ENCODE results near the gene JPH4.
"Not testable (repeated sequence)": the region's sequence is repeated elsewhere in the genome, so short reads cannot be mapped to it uniquely, and the experiment has no call there.

Gene JPH4

DNA sequence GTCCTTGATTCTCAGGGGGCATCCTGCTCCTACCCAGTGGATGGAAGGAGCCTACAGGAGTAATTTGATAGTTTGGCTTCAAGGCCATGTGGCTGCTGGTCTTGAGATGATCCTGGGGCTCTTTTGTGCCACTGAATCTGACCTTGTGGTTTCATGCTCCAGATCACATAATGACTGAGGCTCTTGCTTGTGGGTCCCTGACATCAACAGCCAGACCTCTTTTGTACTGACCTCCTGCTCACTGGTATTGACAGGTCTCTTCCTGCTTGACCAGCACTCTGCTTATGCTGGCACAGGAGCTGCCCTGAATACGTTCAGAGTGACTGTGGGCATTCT is 23.2 kb upstream of the JPH4 start:
- Mint-ChIP-seq H3K27ac (no peak overlapping the region), H3K27me3 (ENCODE audit: low read depth) (no peaks in the 10 kb centered on the region), H3K4me3 (no peak overlapping the region), H3K9me3 (no peaks in the 10 kb centered on the region), H3K4me1 (ENCODE audit: low read depth) (peaks cover 10% of the 10 kb centered on the region), H3K36me3 (ENCODE audit: low read depth) (no peaks in the 10 kb centered on the region)
- DNase-seq (ENCODE audit: low spot score) = no peak

DNA sequence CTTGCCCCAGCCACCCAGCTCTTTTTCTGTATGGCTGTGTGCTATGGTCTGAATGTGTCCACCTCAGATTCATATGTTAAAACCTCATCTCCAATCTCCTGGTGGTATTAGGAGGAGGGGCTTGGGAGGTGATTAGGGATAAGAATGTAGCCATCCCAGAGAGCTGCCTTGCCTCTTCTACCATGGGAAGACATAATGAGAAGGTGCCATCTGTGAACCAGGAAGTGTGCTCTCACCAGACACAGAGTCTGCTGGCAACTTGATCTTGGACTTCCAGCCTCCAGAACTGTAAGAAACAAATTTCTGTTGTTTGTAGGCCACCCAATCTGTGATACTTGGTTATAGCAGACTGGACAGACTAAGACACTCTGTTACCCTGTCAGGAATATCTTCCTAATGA is 22.8 kb upstream of the JPH4 start:
- no peaks in the 10 kb centered on the region for H3K27me3 Mint-ChIP-seq (ENCODE audit: low read depth)
- no peaks in the 10 kb centered on the region for H3K36me3 Mint-ChIP-seq (ENCODE audit: low read depth)
- H3K4me1 Mint-ChIP-seq (ENCODE audit: low read depth) = peaks cover 7% of the 10 kb centered on the region
- H3K9me3 Mint-ChIP-seq = no peaks in the 10 kb centered on the region
- no peak overlapping the region for H3K27ac Mint-ChIP-seq
- DNase-seq (ENCODE audit: low spot score) = no peak
- no peak overlapping the region for H3K4me3 Mint-ChIP-seq

- DNase-seq (ENCODE audit: low spot score) = no peak
- H3K4me1 Mint-ChIP-seq (ENCODE audit: low read depth) = peaks cover 4% of the 10 kb centered on the region
- no peaks in the 10 kb centered on the region for H3K27me3 Mint-ChIP-seq (ENCODE audit: low read depth)
- H3K9me3 Mint-ChIP-seq = no peaks in the 10 kb centered on the region
- no peak overlapping the region for H3K4me3 Mint-ChIP-seq
- H3K27ac Mint-ChIP-seq = no peak overlapping the region
- H3K36me3 Mint-ChIP-seq (ENCODE audit: low read depth) = no peaks in the 10 kb centered on the region
Measured at GRCh38 chr14:23600806-23601205, 22.2 kb upstream of the JPH4 start.

DNA sequence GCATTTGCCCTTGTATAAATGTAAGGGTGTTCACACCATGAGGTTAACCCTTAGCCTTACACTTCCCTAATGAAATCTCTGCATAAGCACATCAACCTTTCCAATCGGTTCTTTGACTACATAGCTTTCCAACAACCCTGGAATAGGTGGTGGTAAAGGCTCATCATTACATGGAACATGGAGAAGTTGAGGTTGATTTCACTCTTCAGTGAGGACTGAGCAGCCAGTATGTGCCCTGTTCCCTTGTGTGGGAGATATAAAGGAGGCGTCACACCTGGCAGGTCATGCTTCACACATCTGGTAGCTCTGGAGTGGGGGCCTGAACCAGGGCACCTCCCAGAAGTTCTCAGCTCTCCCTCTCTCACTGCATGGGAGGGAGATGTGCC is 21.7 kb upstream of the JPH4 start:
- H3K9me3 Mint-ChIP-seq = no peaks in the 10 kb centered on the region
- H3K27ac Mint-ChIP-seq = no peak overlapping the region
- H3K27me3 Mint-ChIP-seq (ENCODE audit: low read depth) = no peaks in the 10 kb centered on the region
- H3K36me3 Mint-ChIP-seq (ENCODE audit: low read depth) = no peaks in the 10 kb centered on the region
- H3K4me3 Mint-ChIP-seq = no peak overlapping the region
- no peak for DNase-seq (ENCODE audit: low spot score)
- no peaks in the 10 kb centered on the region for H3K4me1 Mint-ChIP-seq (ENCODE audit: low read depth)

GRCh38 chr14:23594191-23594590 is 15.6 kb upstream of the JPH4 start:
- H3K27me3 Mint-ChIP-seq (ENCODE audit: low read depth); H3K9me3 Mint-ChIP-seq; H3K4me3 Mint-ChIP-seq; H3K4me1 Mint-ChIP-seq (ENCODE audit: low read depth); H3K36me3 Mint-ChIP-seq (ENCODE audit: low read depth); H3K27ac Mint-ChIP-seq; DNase-seq (ENCODE audit: low spot score): not testable (repeated sequence)

- Mint-ChIP-seq H3K4me3 (no peak overlapping the region), H3K27ac (no peak overlapping the region), H3K27me3 (ENCODE audit: low read depth) (peaks cover 13% of the 10 kb centered on the region), H3K4me1 (ENCODE audit: low read depth) (peaks cover 4% of the 10 kb centered on the region), H3K36me3 (ENCODE audit: low read depth) (no peaks in the 10 kb centered on the region), H3K9me3 (no peaks in the 10 kb centered on the region)
- no peak for DNase-seq (ENCODE audit: low spot score)
Measured at GRCh38 chr14:23590198-23590597, 11.6 kb upstream of the JPH4 start.

- no peak overlapping the region for H3K4me3 Mint-ChIP-seq
- no peaks in the 10 kb centered on the region for H3K9me3 Mint-ChIP-seq
- DNase-seq (ENCODE audit: low spot score) = no peak
- peaks cover 4% of the 10 kb centered on the region for H3K4me1 Mint-ChIP-seq (ENCODE audit: low read depth)
- H3K27me3 Mint-ChIP-seq (ENCODE audit: low read depth) = peaks cover 11% of the 10 kb centered on the region
- H3K27ac Mint-ChIP-seq = no peak overlapping the region
- H3K36me3 Mint-ChIP-seq (ENCODE audit: low read depth) = no peaks in the 10 kb centered on the region
Measured at GRCh38 chr14:23589606-23590005, 11.0 kb upstream of the JPH4 start.

DNA sequence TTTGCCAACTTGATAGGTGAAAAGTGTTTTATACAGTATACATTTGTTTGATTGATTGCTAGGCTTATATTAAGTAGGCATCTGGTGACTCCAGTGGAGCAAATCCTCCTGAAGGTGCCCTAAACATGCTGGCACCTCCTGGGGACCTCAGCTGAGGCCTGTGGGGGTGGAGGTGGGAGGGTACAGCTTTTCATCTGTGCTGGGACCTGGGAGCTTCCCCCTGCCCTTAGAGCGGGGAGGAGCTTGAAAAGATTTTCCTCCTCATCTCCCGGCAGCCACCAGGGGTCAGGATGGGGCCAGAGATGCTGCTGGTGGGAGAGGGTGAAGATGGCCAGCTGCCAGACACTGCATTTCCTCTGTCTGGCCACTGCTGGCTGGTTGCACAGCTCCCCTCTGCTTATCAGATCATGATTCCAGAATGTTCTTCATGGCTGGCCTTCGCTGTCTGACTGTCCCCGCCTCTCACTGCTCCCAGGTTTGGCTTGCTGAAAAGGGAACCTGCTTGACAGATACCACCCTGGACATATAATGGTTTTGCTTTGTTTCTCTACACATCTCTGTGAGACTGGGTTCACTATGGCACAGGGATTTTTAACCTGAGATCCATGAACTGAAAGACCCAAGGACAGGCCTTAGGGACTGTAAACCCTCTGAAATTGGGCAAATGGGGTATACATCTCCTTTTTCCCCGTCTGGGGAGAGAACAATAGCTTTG is 10.5 kb upstream of the JPH4 start:
- no peaks in the 10 kb centered on the region for H3K9me3 Mint-ChIP-seq
- H3K4me3 Mint-ChIP-seq = no peak overlapping the region
- H3K36me3 Mint-ChIP-seq (ENCODE audit: low read depth) = no peaks in the 10 kb centered on the region
- H3K27me3 Mint-ChIP-seq (ENCODE audit: low read depth) = peaks cover 14% of the 10 kb centered on the region
- H3K4me1 Mint-ChIP-seq (ENCODE audit: low read depth) = peaks cover 4% of the 10 kb centered on the region
- peak; percentile 71 for DNase-seq (ENCODE audit: low spot score)
- H3K27ac Mint-ChIP-seq = no peak overlapping the region

DNA sequence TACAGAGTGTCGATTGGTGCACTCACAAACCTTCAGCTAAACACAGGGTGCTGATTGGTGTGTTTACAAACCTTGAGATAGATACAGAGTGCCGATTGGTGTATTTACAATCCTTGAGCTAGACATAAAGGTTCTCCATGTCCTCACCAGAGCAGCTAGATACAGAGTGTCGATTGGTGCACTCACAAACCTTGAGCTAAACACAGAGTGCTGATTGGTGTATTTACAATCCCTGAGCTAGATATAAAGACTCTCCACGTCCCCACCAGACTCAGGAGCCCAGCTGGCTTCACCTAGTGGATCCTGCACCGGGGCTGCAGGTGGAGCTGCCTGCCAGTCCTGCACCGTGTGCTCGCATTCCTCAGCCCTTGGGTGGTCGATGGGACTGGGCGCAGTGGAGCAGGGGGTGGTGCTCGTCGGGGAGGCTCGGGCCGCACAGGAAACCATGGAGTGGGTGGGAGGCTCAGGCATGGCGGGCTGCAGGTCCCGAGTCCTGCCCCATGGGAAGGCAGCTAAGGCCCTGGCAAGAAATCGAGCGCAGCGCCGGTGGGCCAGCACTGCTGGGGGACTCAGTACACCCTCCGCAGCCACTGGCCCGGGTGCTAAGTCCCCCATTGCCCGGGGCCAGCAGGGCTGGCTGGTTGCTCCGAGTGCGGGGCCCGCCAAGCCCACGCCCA is 6.1 kb upstream of the JPH4 start:
- H3K4me1 Mint-ChIP-seq (ENCODE audit: low read depth); DNase-seq (ENCODE audit: low spot score); H3K9me3 Mint-ChIP-seq; H3K4me3 Mint-ChIP-seq; H3K36me3 Mint-ChIP-seq (ENCODE audit: low read depth); H3K27ac Mint-ChIP-seq: not testable (repeated sequence)
- H3K27me3 Mint-ChIP-seq (ENCODE audit: low read depth) = peaks cover 26% of the 10 kb centered on the region

- not testable (repeated sequence) for H3K36me3 Mint-ChIP-seq (ENCODE audit: low read depth); H3K27ac Mint-ChIP-seq; H3K4me3 Mint-ChIP-seq; H3K9me3 Mint-ChIP-seq; DNase-seq (ENCODE audit: low spot score); H3K4me1 Mint-ChIP-seq (ENCODE audit: low read depth)
- H3K27me3 Mint-ChIP-seq (ENCODE audit: low read depth) = peaks cover 33% of the 10 kb centered on the region
Measured at GRCh38 chr14:23583761-23584526, 5.4 kb upstream of the JPH4 start.

DNA sequence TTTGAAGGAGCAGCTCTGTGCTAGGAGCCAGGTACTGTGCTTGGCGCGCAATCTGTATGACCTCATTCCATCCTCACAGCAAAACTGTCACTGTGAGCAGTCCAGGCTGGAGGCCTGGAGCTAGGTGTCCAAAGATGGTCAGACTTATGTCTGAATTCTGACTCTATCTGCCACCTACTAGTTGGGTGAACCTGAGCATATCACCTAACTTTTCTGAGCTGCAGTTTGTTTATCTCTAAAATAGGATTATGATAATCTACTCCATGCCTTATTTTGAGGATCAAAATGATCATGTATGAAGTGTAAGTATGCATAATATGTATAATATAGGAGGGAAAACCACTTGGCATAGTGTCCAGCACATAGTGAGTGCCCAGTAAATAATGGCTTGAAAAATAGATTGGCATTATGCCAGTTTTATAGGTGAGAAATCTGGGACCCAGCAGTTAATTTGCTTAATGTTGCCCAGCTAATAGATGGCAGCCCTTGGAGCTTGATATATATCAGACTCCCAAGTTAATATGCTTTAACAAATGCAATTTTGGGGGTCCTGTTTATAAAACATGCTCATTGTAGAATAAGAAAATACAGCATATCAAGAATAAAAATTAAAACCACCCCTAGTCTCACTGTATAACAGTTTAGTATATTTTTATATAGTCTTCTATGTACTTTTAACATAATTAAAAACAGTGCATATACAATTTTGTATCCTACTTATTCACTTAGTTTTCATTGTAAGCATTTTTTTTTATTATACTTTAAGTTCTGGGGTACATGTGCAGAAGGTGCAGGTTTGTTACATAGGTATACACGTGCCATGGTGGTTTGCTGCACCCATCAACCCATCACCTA is 4.5 kb upstream of the JPH4 start:
- H3K4me1 Mint-ChIP-seq (ENCODE audit: low read depth) = peaks cover 5% of the 10 kb centered on the region
- H3K9me3 Mint-ChIP-seq = no peaks in the 10 kb centered on the region
- H3K4me3 Mint-ChIP-seq = no peak overlapping the region
- H3K27me3 Mint-ChIP-seq (ENCODE audit: low read depth) = peaks cover 41% of the 10 kb centered on the region
- H3K27ac Mint-ChIP-seq = no peak overlapping the region
- no peak for DNase-seq (ENCODE audit: low spot score)
- no peaks in the 10 kb centered on the region for H3K36me3 Mint-ChIP-seq (ENCODE audit: low read depth)

- H3K4me3 Mint-ChIP-seq = no peak overlapping the region
- no peaks in the 10 kb centered on the region for H3K9me3 Mint-ChIP-seq
- DNase-seq (ENCODE audit: low spot score) = no peak
- H3K4me1 Mint-ChIP-seq (ENCODE audit: low read depth) = peaks cover 10% of the 10 kb centered on the region
- H3K36me3 Mint-ChIP-seq (ENCODE audit: low read depth) = no peaks in the 10 kb centered on the region
- no peak overlapping the region for H3K27ac Mint-ChIP-seq
- peaks cover 51% of the 10 kb centered on the region for H3K27me3 Mint-ChIP-seq (ENCODE audit: low read depth)
Measured at GRCh38 chr14:23580948-23581281, 2.3 kb upstream of the JPH4 start.

GRCh38 chr14:23580152-23580926 is 1.7 kb upstream of the JPH4 start:
- Mint-ChIP-seq H3K4me1 (ENCODE audit: low read depth) (peaks cover 10% of the 10 kb centered on the region), H3K27ac (no peak overlapping the region), H3K27me3 (ENCODE audit: low read depth) (peaks cover 54% of the 10 kb centered on the region), H3K36me3 (ENCODE audit: low read depth) (no peaks in the 10 kb centered on the region), H3K9me3 (no peaks in the 10 kb centered on the region), H3K4me3 (no peak overlapping the region)
- DNase-seq (ENCODE audit: low spot score) = no peak

Data from T-helper 2 cell treated with Interferon-gamma antibody and Interleukin-4, amounts not matched to agents 5 μg/mL and 100 μg/mL, for 36 hours (primary cell).